Measurements from ENCODE around the gene E2F1. TPM values are rescaled to one million over a fixed set of nuclear protein-coding genes. Genes with fewer than 3 reads are reported as not detected.

The E2F1 gene
- total and polyA plus RNA-seq, 9 donors: 0.95 to 7.6 (median 3.4) TPM

DNA sequence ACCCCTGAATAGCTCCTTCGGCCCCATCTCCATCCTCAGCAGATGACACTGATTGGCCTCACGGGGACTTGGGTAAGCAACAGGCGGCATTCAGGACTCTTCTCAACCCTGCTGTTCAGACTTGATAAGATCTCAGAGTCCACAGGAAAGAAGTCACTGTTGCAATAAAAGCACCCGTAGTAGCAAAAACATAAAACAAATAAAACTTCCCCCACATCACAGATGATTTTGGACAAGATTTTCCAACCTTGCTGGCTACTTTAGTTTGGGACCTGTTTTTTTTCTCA, 41.2 kb downstream of the E2F1 start:
- no peaks in the 10 kb centered on the region for H3K27me3 ChIP-seq
- intact Hi-C loops (cut with DNase I): loop anchor here in 2 of 4 donors (5.0 to 10.0 kb wide), 2 partner anchors 150 to 183 kb away; partner anchors contain the start of gene CBFA2T2 (in 1 of the 2)
- H3K27ac ChIP-seq: no peak overlapping the region
- no peaks in the 10 kb centered on the region for H3K9me3 ChIP-seq
- H3K4me1 ChIP-seq (ENCODE audit: insufficient read depth): peaks cover 5% of the 10 kb centered on the region
- no peaks in the 10 kb centered on the region for H3K36me3 ChIP-seq
- H3K4me3 ChIP-seq: no peak overlapping the region
- 61 to 68% (median 66%) methylated on average over 4 of the region's 4 CpGs for WGBS, 3 donors
- TF ChIP-seq EP300 (IDR thresholded peaks at IDR 0.05) (no peak), POLR2A (IDR thresholded peaks at IDR 0.05) (no peak)
- TF ChIP-seq, protein P1, sequence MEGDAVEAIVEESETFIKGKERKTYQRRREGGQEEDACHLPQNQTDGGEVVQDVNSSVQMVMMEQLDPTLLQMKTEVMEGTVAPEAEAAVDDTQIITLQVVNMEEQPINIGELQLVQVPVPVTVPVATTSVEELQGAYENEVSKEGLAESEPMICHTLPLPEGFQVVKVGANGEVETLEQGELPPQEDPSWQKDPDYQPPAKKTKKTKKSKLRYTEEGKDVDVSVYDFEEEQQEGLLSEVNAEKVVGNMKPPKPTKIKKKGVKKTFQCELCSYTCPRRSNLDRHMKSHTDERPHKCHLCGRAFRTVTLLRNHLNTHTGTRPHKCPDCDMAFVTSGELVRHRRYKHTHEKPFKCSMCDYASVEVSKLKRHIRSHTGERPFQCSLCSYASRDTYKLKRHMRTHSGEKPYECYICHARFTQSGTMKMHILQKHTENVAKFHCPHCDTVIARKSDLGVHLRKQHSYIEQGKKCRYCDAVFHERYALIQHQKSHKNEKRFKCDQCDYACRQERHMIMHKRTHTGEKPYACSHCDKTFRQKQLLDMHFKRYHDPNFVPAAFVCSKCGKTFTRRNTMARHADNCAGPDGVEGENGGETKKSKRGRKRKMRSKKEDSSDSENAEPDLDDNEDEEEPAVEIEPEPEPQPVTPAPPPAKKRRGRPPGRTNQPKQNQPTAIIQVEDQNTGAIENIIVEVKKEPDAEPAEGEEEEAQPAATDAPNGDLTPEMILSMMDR (IDR thresholded peaks at IDR 0.05): no peak
- DNase-seq: no peak

DNA sequence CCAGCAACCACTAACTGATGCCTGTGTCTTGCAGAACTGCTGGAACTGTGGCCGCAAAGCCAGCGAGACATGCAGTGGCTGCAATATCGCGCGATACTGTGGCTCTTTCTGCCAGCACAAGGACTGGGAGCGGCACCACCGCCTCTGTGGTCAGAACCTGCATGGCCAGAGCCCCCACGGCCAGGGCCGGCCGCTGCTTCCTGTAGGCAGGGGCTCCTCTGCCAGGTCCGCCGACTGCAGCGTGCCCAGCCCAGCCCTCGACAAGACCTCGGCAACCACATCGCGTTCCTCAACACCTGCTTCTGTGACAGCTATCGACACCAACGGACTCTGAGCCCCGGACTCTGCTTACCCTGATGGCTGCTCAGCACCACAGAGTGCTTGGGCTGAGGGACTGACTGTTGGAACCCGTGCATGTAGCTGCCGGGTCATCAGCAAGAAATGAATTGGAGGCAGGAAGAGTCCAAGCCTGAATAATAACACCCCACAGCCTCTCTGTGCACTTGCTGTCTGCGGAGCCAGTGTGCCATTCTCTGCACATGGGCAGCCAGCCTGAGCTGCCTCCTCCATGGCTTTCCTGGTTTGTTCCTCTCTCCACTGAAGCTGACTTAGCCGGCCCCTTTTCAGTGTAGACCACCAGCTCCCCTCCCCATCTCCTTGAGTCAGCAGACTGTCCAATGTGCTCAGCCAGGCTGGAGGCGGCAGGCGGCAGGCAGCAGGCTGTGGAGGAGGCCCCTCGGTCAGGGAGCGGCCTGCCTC, 41.7 kb downstream of the E2F1 start:
- Histone ChIP-seq H3K9me3 (no peaks in the 10 kb centered on the region), H3K4me1 (ENCODE audit: insufficient read depth) (peaks cover 4% of the 10 kb centered on the region), H3K4me3 (no peak overlapping the region), H3K36me3 (no peaks in the 10 kb centered on the region), H3K27ac (no peak overlapping the region), H3K27me3 (no peaks in the 10 kb centered on the region)
- intact Hi-C loops (cut with DNase I): loop anchor here in 2 of 4 donors (5.0 to 10.0 kb wide), 2 partner anchors 150 to 182 kb away; partner anchors contain the start of gene CBFA2T2 (in 1 of the 2)
- 87 to 90% (median 89%) methylated on average over 28 of the region's 28 CpGs for WGBS, 3 donors
- TF ChIP-seq POLR2A (IDR thresholded peaks at IDR 0.05) (no peak), EP300 (IDR thresholded peaks at IDR 0.05) (no peak)
- TF ChIP-seq, protein P1 (IDR thresholded peaks at IDR 0.05): no peak
- no peak for DNase-seq

DNA sequence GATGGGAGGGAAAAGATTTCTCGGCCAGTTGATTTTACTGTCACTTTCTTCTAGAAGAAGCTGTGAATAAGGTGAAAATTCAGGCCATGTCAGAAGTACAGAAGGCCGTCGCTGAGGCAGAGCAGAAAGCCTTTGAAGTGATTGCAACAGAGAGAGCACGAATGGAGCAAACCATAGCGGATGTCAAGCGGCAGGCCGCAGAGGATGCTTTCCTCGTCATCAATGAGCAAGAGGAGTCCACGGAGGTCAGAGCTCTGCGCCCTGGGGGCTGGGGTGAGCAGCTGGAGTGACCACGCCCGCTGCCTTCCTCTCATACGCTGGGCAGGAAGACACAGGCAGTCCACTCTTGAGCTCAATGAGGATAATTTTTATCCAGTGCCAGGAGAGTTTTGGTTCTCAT, 45.9 kb downstream of the E2F1 start:
- intact Hi-C loops (cut with DNase I): loop anchor here in 1 of 4 donors (10.0 kb wide), 1 partner anchor 145 kb away; the partner anchor contains the start of gene CBFA2T2
- H3K36me3 ChIP-seq: no peaks in the 10 kb centered on the region

DNA sequence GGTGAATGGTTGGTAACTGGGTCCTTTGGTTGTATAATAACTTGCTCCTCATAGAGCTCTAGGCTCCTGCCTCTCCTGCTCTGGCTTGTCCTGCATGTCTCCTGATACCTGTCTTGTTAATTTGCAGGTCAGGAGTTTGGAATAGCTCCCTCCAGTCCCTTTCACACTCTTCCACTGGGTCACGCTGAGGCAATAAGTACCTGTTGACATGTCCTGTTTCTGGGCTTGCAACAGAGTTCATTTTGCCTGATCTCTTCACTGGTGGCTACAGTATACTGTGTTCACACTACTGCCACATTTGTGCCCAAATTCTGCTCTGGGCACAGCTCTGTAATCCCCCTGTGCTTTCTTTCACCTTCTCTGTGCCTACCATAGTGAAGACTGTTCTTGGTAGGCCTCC, 49.4 kb downstream of the E2F1 start:
- no peak for TF ChIP-seq POLR2A (IDR thresholded peaks at IDR 0.05)
- TF ChIP-seq, protein P1 (IDR thresholded peaks at IDR 0.05): no peak
- no peak for TF ChIP-seq EP300 (IDR thresholded peaks at IDR 0.05)
- peaks cover 2% of the 10 kb centered on the region for H3K4me1 ChIP-seq (ENCODE audit: insufficient read depth)
- no peak overlapping the region for H3K27ac ChIP-seq
- H3K9me3 ChIP-seq: no peaks in the 10 kb centered on the region
- intact Hi-C loops (cut with DNase I): no loop called here
- H3K27me3 ChIP-seq: no peaks in the 10 kb centered on the region
- DNase-seq: no peak
- H3K36me3 ChIP-seq: no peaks in the 10 kb centered on the region
- 79 to 94% (median 85%) methylated on average over 1 of the region's 1 CpG for WGBS, 3 donors
- no peak overlapping the region for H3K4me3 ChIP-seq

More for the DNA sequence above, 45.9 kb downstream of the E2F1 start:
- Histone ChIP-seq H3K4me3 (no peak overlapping the region), H3K9me3 (no peaks in the 10 kb centered on the region), H3K4me1 (ENCODE audit: insufficient read depth) (peaks cover 2% of the 10 kb centered on the region), H3K27me3 (no peaks in the 10 kb centered on the region), H3K27ac (no peak overlapping the region)
- TF ChIP-seq EP300 (IDR thresholded peaks at IDR 0.05) (no peak), POLR2A (IDR thresholded peaks at IDR 0.05) (no peak)
- TF ChIP-seq, protein P1 (IDR thresholded peaks at IDR 0.05): no peak
- 90 to 92% (median 90%) methylated on average over 13 of the region's 13 CpGs for WGBS, 3 donors
- no peak for DNase-seq

All from ovary (tissue), 9 donors.